ENCODE measurements around the gene RBM3.
A peak's percentile ranks its signal among the peaks of the same experiment; 100 is the strongest.
"Not testable (repeated sequence)": the region's sequence is repeated elsewhere in the genome, so short reads cannot be mapped to it uniquely, and the experiment has no call there.

RBM3 gene

GRCh38 chrX:48540480-48540879 lies 33.8 kb upstream of the RBM3 start:
- Histone ChIP-seq H3K27ac (ENCODE audit: extremely low read depth, low read depth, low read length) (no peak overlapping the region), H3K9me3 (ENCODE audit: control insufficient read depth, insufficient read depth, low read depth, low read length) (no peaks in the 10 kb centered on the region), H3K36me3 (ENCODE audit: control insufficient read depth in 2 of 2, insufficient read depth in 1 of 2, low read length in 2 of 2) (peaks cover 12 to 26% of the 10 kb centered on the region in 2 experiments; a peak in 2 of 3 replicates), H3K4me1 (ENCODE audit: control insufficient read depth, insufficient read depth, low read length) (no peaks in the 10 kb centered on the region), H3K4me3 (ENCODE audit: low read depth, low read length) (peak overlapping the region; percentile 68; the same call in 1 of the 2 replicates)
- ChIA-PET CTCF (interaction anchor here (0.8 to 0.9 kb wide), 2 partner anchors 13 to 31 kb away, joined by 3 read pairs; no protein-coding TSS in a partner anchor), POLR2A (interaction anchor here (1.4 to 2.6 kb wide), 6 partner anchors 9 to 197 kb away, joined by 4 to 16 read pairs (median 8); partner anchors contain the start of genes EBP and RBM3)
- TF ChIP-seq FEZF1 (tag by site-specific recombination; IDR thresholded peaks at IDR 0.05) (no peak), ZNF473 (tag by site-specific recombination; IDR thresholded peaks at IDR 0.05) (no peak), SALL2 (tag by site-specific recombination; IDR thresholded peaks at IDR 0.05; ENCODE audit: borderline replicate concordance) (no peak)

- Histone ChIP-seq H3K36me3 (ENCODE audit: control insufficient read depth in 2 of 2, insufficient read depth in 1 of 2, low read length in 2 of 2) (peaks cover 12 to 28% of the 10 kb centered on the region in 2 experiments; a peak in 2 of 3 replicates), H3K4me1 (ENCODE audit: control insufficient read depth, insufficient read depth, low read length) (no peaks in the 10 kb centered on the region), H3K27ac (ENCODE audit: extremely low read depth, low read depth, low read length) (no peak overlapping the region), H3K4me3 (ENCODE audit: low read depth, low read length) (no peak overlapping the region), H3K9me3 (ENCODE audit: control insufficient read depth, insufficient read depth, low read depth, low read length) (no peaks in the 10 kb centered on the region)
- CTCF ChIA-PET, result no interaction called here
- POLR2A ChIA-PET, result interaction anchor here (2.6 kb wide), 1 partner anchor 19 kb away, joined by 16 read pairs; the partner anchor contains the start of gene EBP
- TF ChIP-seq ZNF174 (tag by site-specific recombination; IDR thresholded peaks at IDR 0.05), result no peak
Measured at GRCh38 chrX:48541140-48541814, 33.0 kb upstream of the RBM3 start.

GRCh38 chrX:48548871-48549270 lies 25.4 kb upstream of the RBM3 start:
- TF ChIP-seq GLI4 (tag by site-specific recombination; IDR thresholded peaks at IDR 0.05) (no peak), ZNF473 (tag by site-specific recombination; IDR thresholded peaks at IDR 0.05) (no peak), ZNF184 (tag by site-specific recombination; IDR thresholded peaks at IDR 0.05) (no peak), ZBTB26 (tag by site-specific recombination; optimal IDR thresholded peaks at IDR 0.05) (no peak), ZNF146 (tag by site-specific recombination; IDR thresholded peaks at IDR 0.05) (no peak), GLIS1 (tag by site-specific recombination; IDR thresholded peaks at IDR 0.05) (no peak), ZNF521 (tag by site-specific recombination; IDR thresholded peaks at IDR 0.05) (no peak), REST (tag by site-specific recombination; IDR thresholded peaks at IDR 0.05) (no peak), ZNF623 (tag by site-specific recombination; IDR thresholded peaks at IDR 0.05) (no peak)
- TF ChIP-seq, protein P1, sequence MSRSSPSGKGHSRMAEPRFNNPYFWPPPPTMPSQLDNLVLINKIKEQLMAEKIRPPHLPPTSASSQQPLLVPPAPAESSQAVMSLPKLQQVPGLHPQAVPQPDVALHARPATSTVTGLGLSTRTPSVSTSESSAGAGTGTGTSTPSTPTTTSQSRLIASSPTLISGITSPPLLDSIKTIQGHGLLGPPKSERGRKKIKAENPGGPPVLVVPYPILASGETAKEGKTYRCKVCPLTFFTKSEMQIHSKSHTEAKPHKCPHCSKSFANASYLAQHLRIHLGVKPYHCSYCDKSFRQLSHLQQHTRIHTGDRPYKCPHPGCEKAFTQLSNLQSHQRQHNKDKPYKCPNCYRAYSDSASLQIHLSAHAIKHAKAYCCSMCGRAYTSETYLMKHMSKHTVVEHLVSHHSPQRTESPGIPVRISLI (tag by site-specific recombination; IDR thresholded peaks at IDR 0.05), result no peak
- CTCF ChIA-PET, result interaction anchor here (0.5 kb wide), 1 partner anchor 44 kb away, joined by 3 read pairs; no protein-coding TSS in a partner anchor
- POLR2A ChIA-PET, result interaction anchor here (2.3 kb wide), 1 partner anchor 9 kb away, joined by 7 read pairs; the partner anchor contains the start of gene TBC1D25
- Histone ChIP-seq H3K4me3 (ENCODE audit: low read depth, low read length) (no peak overlapping the region), H3K4me1 (ENCODE audit: control insufficient read depth, insufficient read depth, low read length) (no peaks in the 10 kb centered on the region), H3K27ac (ENCODE audit: extremely low read depth, low read depth, low read length) (no peak overlapping the region), H3K36me3 (ENCODE audit: control insufficient read depth in 2 of 2, insufficient read depth in 1 of 2, low read length in 2 of 2) (peaks cover 8 to 28% of the 10 kb centered on the region in 2 experiments; a peak in 2 of 3 replicates), H3K9me3 (ENCODE audit: control insufficient read depth, insufficient read depth, low read depth, low read length) (no peaks in the 10 kb centered on the region)

DNA sequence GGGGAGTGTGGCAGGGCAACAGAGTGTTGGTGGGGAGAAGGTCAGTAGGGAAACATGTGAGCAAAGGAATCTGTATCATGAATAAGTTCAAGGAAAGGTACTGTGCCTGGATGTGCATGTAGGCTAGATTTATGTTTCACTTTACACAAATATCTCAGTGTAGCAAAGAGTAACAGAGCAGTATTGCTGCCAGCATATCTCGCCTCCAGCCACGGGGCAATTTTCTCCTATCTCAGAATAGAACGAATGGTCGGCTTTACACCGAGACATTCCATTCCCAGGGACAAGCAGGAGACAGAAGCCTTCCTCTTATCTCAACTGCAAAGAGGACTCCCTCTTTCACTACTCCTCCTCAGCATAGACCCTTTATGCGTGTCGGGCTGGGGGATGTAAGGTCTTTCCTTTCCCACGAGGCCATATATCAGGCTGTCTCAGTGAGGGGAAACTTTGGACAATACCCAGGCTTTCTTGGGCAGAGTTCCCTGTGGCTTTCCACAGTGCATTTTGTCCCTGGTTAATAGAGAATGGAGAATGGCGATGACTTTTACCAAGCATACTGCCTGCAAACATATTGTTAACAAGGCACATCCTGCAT lies 18.5 kb upstream of the RBM3 start:
- POLR2A ChIA-PET, result interaction anchor here (0.7 kb wide), 1 partner anchor 23 kb away, joined by 5 read pairs; no protein-coding TSS in a partner anchor
- H3K9me3 ChIP-seq (ENCODE audit: control insufficient read depth, insufficient read depth, low read depth, low read length); H3K27ac ChIP-seq (ENCODE audit: extremely low read depth, low read depth, low read length); H3K4me3 ChIP-seq (ENCODE audit: low read depth, low read length); H3K4me1 ChIP-seq (ENCODE audit: control insufficient read depth, insufficient read depth, low read length); CTCF ChIA-PET: not testable (repeated sequence)
- H3K36me3 ChIP-seq (ENCODE audit: control insufficient read depth in 2 of 2, insufficient read depth in 1 of 2, low read length in 2 of 2), result peaks cover 8 to 46% of the 10 kb centered on the region in 2 experiments; a peak in 2 of 3 replicates
